Activated B cell treated with CpG ODN at 0.5 μM for 24 hours (primary cell): ENCODE data around the gene CTSF. TPM values are rescaled to one million over a fixed set of nuclear protein-coding genes. Genes with fewer than 3 reads are reported as not detected.

Experiments used
- ATAC-seq: fragments of 200-7000 bp; cut with Tn5 transposase; one replicate; pipeline ENCODE4 v1.10.0; 2021; ENCODE audit warnings: low read depth, mild to moderate bottlenecking, moderate library complexity
- CTCF ChIA-PET: fragments of 350-600 bp; sonication (Branson Sonifier 250); formaldehyde crosslinking; loops from one replicate; lab custom pipeline; 2021; ENCODE audit warnings: antibody characterized with exemption; lab: Charles Lee
- POLR2A ChIA-PET: fragments of 350-600 bp; sonication (Branson Sonifier 250); formaldehyde crosslinking; loops from one replicate; lab custom pipeline; 2021; ENCODE audit warnings: antibody characterized with exemption; lab: Charles Lee
- DNase-seq: peaks from one replicate; pipeline ENCODE4 v3.0.0; 2022
- H3K27ac Mint-ChIP-seq: one replicate; pipeline ENCODE4 v1.8.0; 2020; ENCODE audit warnings: mixed read lengths
- H3K27me3 Mint-ChIP-seq: one replicate; pipeline ENCODE4 v1.8.0; 2021; ENCODE audit warnings: mixed read lengths
- H3K36me3 Mint-ChIP-seq: one replicate; pipeline ENCODE4 v1.8.0; 2021; ENCODE audit warnings: low read depth, mixed read lengths
- H3K4me1 Mint-ChIP-seq: one replicate; pipeline ENCODE4 v1.8.0; 2021; ENCODE audit warnings: mixed read lengths
- H3K4me3 Mint-ChIP-seq: one replicate; pipeline ENCODE4 v1.8.0; 2020; ENCODE audit warnings: mild to moderate bottlenecking, mixed read lengths
- H3K9me3 Mint-ChIP-seq: one replicate; pipeline ENCODE4 v1.8.0; 2020; ENCODE audit warnings: mixed read lengths
- CTCF ChIP-seq: fragments of 200-600 bp; IDR thresholded peaks from one replicate; pipeline ENCODE4 v1.8.0; 2022; ENCODE audit warnings: antibody characterized with exemption, mild to moderate bottlenecking
- intact Hi-C: fragments of 100-400 bp; cut with micrococcal nuclease; formaldehyde crosslinking; loops from one replicate; pipeline ENCODE4 v1.15.1; 2024
- total RNA-seq: library from RNA; stranded (reverse); gene quantifications from 2 replicates; pipeline ENCODE4 v1.2.3, GENCODE V29; 2022

Gene CTSF
- total RNA-seq, 1 donor from 2014 or later, result 3.6 TPM

GRCh38 chr11:66562907-66563583 is 5.4 kb downstream of the CTSF start:
- no peak overlapping the region for H3K4me3 Mint-ChIP-seq
- no peak for TF ChIP-seq CTCF
- no peaks in the 10 kb centered on the region for H3K9me3 Mint-ChIP-seq
- intact Hi-C loops, result no loop called here
- no peaks in the 10 kb centered on the region for H3K36me3 Mint-ChIP-seq
- no peak overlapping the region for H3K27ac Mint-ChIP-seq
- ATAC-seq (no peak), DNase-seq (no peak)
- POLR2A ChIA-PET, result interaction anchor here (0.5 kb wide), 1 partner anchor 96 kb away, joined by 8 read pairs; no protein-coding TSS in a partner anchor
- peaks cover 16% of the 10 kb centered on the region for H3K27me3 Mint-ChIP-seq
- peaks cover 15% of the 10 kb centered on the region for H3K4me1 Mint-ChIP-seq
- CTCF ChIA-PET, result no interaction called here

DNA sequence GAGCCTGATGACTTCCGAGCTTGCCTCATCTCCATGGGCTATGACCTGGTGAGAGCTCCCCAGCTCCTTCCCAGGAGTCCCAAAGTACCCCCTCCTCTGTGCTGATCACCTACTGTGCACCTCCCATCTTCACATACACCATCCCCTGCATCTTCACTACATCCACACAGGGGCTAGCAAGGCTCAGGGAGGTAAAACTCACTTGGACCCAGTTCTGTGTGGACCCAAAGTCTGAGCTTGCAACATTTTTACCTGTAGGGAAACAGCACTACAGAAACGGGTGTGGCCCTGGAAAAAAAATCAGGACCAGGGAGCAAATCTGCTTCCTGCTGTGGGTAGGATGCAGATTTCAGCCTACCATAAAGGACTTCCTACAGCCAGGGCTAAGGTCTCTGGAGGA is 6.1 kb downstream of the CTSF start:
- CTCF ChIA-PET, result no interaction called here

DNA sequence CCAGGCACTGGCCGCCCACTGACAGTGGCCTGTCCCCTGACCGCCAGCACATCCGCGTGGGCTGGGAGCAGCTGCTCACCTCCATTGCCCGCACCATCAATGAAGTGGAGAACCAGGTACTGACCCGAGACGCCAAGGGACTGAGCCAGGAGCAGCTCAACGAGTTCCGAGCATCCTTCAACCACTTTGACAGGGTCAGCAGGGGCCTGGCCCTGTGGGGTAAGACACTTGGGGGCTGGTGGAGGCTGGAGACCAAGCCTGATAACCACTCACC is 6.5 kb downstream of the CTSF start:
- no peaks in the 10 kb centered on the region for H3K36me3 Mint-ChIP-seq
- ChIA-PET POLR2A (no interaction called here), CTCF (no interaction called here)
- peaks cover 16% of the 10 kb centered on the region for H3K27me3 Mint-ChIP-seq
- ATAC-seq, result no peak
- H3K9me3 Mint-ChIP-seq, result no peaks in the 10 kb centered on the region
- H3K4me3 Mint-ChIP-seq, result no peak overlapping the region
- no peak for TF ChIP-seq CTCF
- H3K27ac Mint-ChIP-seq, result no peak overlapping the region
- peaks cover 7% of the 10 kb centered on the region for H3K4me1 Mint-ChIP-seq
- DNase-seq, result no peak
- intact Hi-C loops, result no loop called here

More for the DNA sequence above, 6.1 kb downstream of the CTSF start:
- H3K27ac Mint-ChIP-seq, result no peak overlapping the region
- no peak for ATAC-seq
- peaks cover 9% of the 10 kb centered on the region for H3K4me1 Mint-ChIP-seq
- H3K36me3 Mint-ChIP-seq, result no peaks in the 10 kb centered on the region
- POLR2A ChIA-PET, result interaction anchor here (0.5 kb wide), 1 partner anchor 97 kb away, joined by 8 read pairs; no protein-coding TSS in a partner anchor
- peaks cover 17% of the 10 kb centered on the region for H3K27me3 Mint-ChIP-seq
- TF ChIP-seq CTCF, result no peak
- intact Hi-C loops, result no loop called here
- no peak overlapping the region for H3K4me3 Mint-ChIP-seq
- no peaks in the 10 kb centered on the region for H3K9me3 Mint-ChIP-seq
- no peak for DNase-seq

GRCh38 chr11:66561178-66561974 is 7.0 kb downstream of the CTSF start:
- DNase-seq, result no peak
- CTCF ChIA-PET, result no interaction called here
- no peaks in the 10 kb centered on the region for H3K9me3 Mint-ChIP-seq
- no peak for ATAC-seq
- H3K27me3 Mint-ChIP-seq, result peaks cover 16% of the 10 kb centered on the region
- peaks cover 7% of the 10 kb centered on the region for H3K4me1 Mint-ChIP-seq
- H3K27ac Mint-ChIP-seq, result no peak overlapping the region
- no peaks in the 10 kb centered on the region for H3K36me3 Mint-ChIP-seq
- POLR2A ChIA-PET, result no interaction called here
- no peak overlapping the region for H3K4me3 Mint-ChIP-seq
- intact Hi-C loops, result no loop called here
- no peak for TF ChIP-seq CTCF

DNA sequence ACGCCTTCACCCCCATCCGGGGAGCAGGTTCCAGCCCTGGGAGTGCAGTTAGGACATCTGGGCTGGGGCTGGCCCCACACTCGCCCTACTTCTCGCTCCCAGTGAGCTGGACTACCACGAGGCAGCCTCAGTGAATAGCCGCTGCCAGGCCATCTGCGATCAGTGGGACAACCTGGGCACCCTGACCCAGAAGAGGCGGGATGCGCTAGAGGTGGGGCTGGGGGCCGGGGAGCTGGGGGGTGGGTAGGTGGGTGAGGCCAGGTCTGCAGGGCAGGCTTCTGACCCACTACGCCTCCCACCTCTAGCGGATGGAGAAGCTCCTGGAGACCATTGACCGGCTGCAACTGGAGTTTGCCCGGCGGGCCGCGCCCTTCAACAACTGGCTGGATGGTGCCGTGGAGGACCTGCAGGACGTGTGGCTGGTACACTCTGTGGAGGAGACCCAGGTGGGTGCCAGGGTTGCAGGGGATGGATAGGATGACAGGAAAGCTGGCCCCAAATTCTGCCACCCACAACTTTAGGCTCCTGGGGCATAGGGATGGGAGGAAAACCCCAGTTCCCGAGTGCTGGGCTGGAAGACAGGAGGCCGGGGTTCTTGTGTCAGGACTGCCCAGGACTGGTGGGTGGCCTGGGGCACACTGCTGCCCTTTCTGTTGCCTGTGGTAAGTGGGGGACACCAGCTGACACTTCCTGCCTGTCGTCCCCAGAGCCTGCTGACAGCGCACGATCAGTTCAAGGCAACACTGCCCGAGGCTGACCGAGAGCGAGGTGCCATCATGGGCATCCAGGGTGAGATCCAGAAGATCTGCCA is 8.3 kb downstream of the CTSF start:
- intact Hi-C loops, result no loop called here
- Mint-ChIP-seq H3K4me1 (peaks cover 7% of the 10 kb centered on the region), H3K27me3 (peaks cover 16% of the 10 kb centered on the region), H3K4me3 (no peak overlapping the region), H3K27ac (no peak overlapping the region), H3K36me3 (no peaks in the 10 kb centered on the region), H3K9me3 (no peaks in the 10 kb centered on the region)
- ATAC-seq, result no peak
- DNase-seq, result no peak
- no peak for TF ChIP-seq CTCF
- CTCF ChIA-PET, result no interaction called here
- POLR2A ChIA-PET, result interaction anchor here (0.6 kb wide), 1 partner anchor 70 kb away, joined by 5 read pairs; no protein-coding TSS in a partner anchor
